Gastroesophageal sphincter (tissue), 3 donors: ENCODE measurements around the gene PTPRK.

ENCODE experiments used
- CTCF ChIP-seq, 4 experiments: fragments of 200-600 bp in 2 of 4; fragments of 450-650 bp in 2 of 4; sonication (generic) in 1 of 4; IDR thresholded peaks; one replicate each; pipeline ENCODE4 v1.5.1; 2017 to 2019; ENCODE audit warnings: antibody characterized with exemption in 4 of 4, mild to moderate bottlenecking in 2 of 4, moderate library complexity in 2 of 4
- POLR2A ChIP-seq, 2 donors: fragments of 450-650 bp; IDR thresholded peaks; one replicate each; pipeline ENCODE4 v1.6.1; 2017; ENCODE audit warnings: antibody characterized with exemption in 2 of 2, mild to moderate bottlenecking in 2 of 2, moderate library complexity in 1 of 2
- POLR2AphosphoS5 ChIP-seq: sonication (generic); formaldehyde crosslinking; IDR thresholded peaks from one replicate; pipeline ENCODE4 v1.6.1; 2017; ENCODE audit warnings: antibody characterized with exemption

GRCh38 chr6:127937102-127937501 is 583.3 kb downstream of the PTPRK start:
- TF ChIP-seq POLR2AphosphoS5 = no peak
- no peak for TF ChIP-seq CTCF (IDR thresholded peaks at IDR 0.05)
- TF ChIP-seq POLR2A (IDR thresholded peaks at IDR 0.05) = no peak
